Colonic mucosa (tissue), 4 donors: Measurements from ENCODE around the gene C9orf78. TPM values are rescaled to one million over a fixed set of nuclear protein-coding genes. Genes with fewer than 3 reads are reported as not detected.

Source experiments
- DNase-seq: peaks from one replicate; pipeline ENCODE4 v3.0.0-alpha.2; 2020
- H3K27ac ChIP-seq: fragments of 200-600 bp; one replicate; pipeline ENCODE4 v1.8.0; 2021
- H3K27me3 ChIP-seq: fragments of 200-600 bp; one replicate; pipeline ENCODE4 v1.8.0; 2021
- H3K36me3 ChIP-seq: fragments of 200-600 bp; one replicate; pipeline ENCODE4 v1.8.0; 2021
- H3K4me1 ChIP-seq: fragments of 200-600 bp; one replicate; pipeline ENCODE4 v1.8.0; 2021; ENCODE audit warnings: mild to moderate bottlenecking
- H3K4me3 ChIP-seq: fragments of 200-600 bp; one replicate; pipeline ENCODE4 v1.8.0; 2021
- H3K9ac ChIP-seq, 2 donors: one replicate each; pipeline ENCODE4 v1.7.0; 2013; ENCODE audit warnings: control low read depth in 2 of 2, low read depth in 2 of 2, low read length in 2 of 2
- H3K9me3 ChIP-seq: fragments of 200-600 bp; one replicate; pipeline ENCODE4 v1.8.0; 2021
- CTCF ChIP-seq: fragments of 200-600 bp; IDR thresholded peaks from one replicate; pipeline ENCODE4 v1.8.0; 2022; ENCODE audit warnings: antibody characterized with exemption, mild to moderate bottlenecking
- intact Hi-C: fragments of 100-400 bp; cut with DNase I; formaldehyde crosslinking; loops from one replicate; pipeline ENCODE4 v1.14.1; 2022
- total RNA-seq, 2 donors: library from RNA; stranded (reverse); fragmentation: NEBNext Ultra II Directional in 1 of 2; extraction: Animal tissue kit (Norgen Biotek cat#: 25700) in 1 of 2; gene quantifications; one replicate each; pipeline ENCODE4 v1.2.1, GENCODE V29; 2021
- donor health status: healthy.
- donor health status: DM: no; HTN: no; CAD: no.
- donor health status: DM: no; HTN: no; CAD: no.

Gene C9orf78
- total RNA-seq, 2 donors from 2014 or later, result 38.7 to 45.5 TPM

DNA sequence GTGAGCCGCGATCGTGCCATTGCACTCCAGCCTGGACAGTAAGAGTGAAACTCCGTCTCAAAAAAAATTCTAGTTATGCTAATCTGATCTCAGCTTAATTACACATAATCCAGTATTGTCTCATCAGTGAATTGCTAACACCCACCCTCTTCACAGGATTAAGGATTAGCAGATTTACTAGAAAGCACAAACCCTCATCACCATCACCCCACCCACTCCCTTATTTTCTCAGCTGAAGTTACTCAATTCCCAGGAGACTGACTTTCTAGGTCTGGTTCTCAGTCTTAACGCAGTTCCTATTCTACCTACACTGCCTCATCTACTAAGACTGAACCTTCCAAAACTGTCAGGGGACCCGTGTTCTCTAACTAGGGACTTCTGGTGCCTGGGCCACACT lies 23.1 kb downstream of the C9orf78 start:
- no peak for TF ChIP-seq CTCF
- no peak for DNase-seq
- Histone ChIP-seq H3K4me3 (no peak overlapping the region), H3K4me1 (peaks cover 12% of the 10 kb centered on the region), H3K9ac (peak overlapping the region in 1 of 2 donors; percentile 84), H3K36me3 (no peaks in the 10 kb centered on the region), H3K27ac (peak overlapping the region; percentile 79), H3K9me3 (no peaks in the 10 kb centered on the region), H3K27me3 (no peaks in the 10 kb centered on the region)
- intact Hi-C loops, result no loop called here

DNA sequence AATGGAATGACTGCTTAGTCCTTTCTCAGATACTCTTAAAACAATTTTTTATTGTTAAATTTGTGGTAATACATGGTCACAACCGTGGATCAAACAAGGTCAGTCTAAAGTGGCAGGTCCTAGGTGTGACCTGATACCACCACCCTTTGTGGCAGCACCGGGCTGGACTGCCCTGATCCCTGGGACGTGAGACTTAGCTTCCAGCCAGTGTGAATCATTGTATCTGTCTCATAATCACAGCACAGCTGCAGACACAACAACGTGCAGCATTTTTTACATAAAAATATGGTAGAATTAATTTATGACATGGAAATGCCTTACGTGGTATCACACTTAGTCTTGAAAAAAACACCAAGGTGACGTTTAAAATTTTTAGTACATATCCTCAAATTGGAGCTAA lies 24.3 kb downstream of the C9orf78 start:
- H3K9ac ChIP-seq, result peak overlapping the region in 1 of 2 donors; percentile 84
- H3K9me3 ChIP-seq, result no peaks in the 10 kb centered on the region
- peak; percentile 40 for DNase-seq
- no peak overlapping the region for H3K4me3 ChIP-seq
- H3K27me3 ChIP-seq, result no peaks in the 10 kb centered on the region
- intact Hi-C loops, result no loop called here
- no peak for TF ChIP-seq CTCF
- no peaks in the 10 kb centered on the region for H3K36me3 ChIP-seq
- peaks cover 12% of the 10 kb centered on the region for H3K4me1 ChIP-seq
- H3K27ac ChIP-seq, result peak overlapping the region; percentile 79

DNA sequence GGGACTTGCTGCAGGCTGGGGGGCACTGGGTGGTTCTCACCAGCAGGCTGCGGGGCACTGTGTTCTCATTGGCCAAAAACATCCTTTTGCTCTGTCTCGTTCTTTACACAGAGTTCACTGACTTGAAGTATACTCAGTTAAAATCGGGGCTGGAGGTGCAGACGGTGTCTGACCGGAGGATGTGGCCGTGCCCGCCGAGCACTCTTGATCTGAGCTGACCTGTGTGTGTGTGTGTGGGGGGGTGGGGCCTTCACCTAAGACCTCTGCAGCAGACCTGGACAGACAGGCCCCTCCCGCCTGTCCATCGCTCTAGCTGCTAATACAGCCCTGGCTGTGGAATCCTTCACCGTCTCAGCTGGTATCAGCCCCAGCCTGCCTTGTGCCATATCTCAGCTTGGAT lies 25.0 kb downstream of the C9orf78 start:
- H3K36me3 ChIP-seq, result no peaks in the 10 kb centered on the region
- DNase-seq, result no peak
- H3K4me3 ChIP-seq, result no peak overlapping the region
- H3K9me3 ChIP-seq, result no peaks in the 10 kb centered on the region
- TF ChIP-seq CTCF, result no peak
- H3K27ac ChIP-seq, result peak overlapping the region; percentile 79
- H3K9ac ChIP-seq, result no peak overlapping the region
- no peaks in the 10 kb centered on the region for H3K27me3 ChIP-seq
- H3K4me1 ChIP-seq, result peaks cover 15% of the 10 kb centered on the region
- intact Hi-C loops, result no loop called here

GRCh38 chr9:129809346-129809745 lies 25.7 kb downstream of the C9orf78 start:
- no peaks in the 10 kb centered on the region for H3K36me3 ChIP-seq
- intact Hi-C loops, result no loop called here
- no peak for TF ChIP-seq CTCF

GRCh38 chr9:129806061-129806460 lies 29.0 kb downstream of the C9orf78 start:
- H3K9ac ChIP-seq, result peak overlapping the region in 1 of 2 donors; percentile 81
- intact Hi-C loops, result no loop called here
- TF ChIP-seq CTCF, result no peak
- no peaks in the 10 kb centered on the region for H3K27me3 ChIP-seq
- peaks cover 17% of the 10 kb centered on the region for H3K4me1 ChIP-seq
- no peak overlapping the region for H3K4me3 ChIP-seq
- H3K27ac ChIP-seq, result peak overlapping the region; percentile 54
- no peaks in the 10 kb centered on the region for H3K36me3 ChIP-seq
- DNase-seq, result no peak
- no peaks in the 10 kb centered on the region for H3K9me3 ChIP-seq

More at GRCh38 chr9:129809346-129809745, 25.7 kb downstream of the C9orf78 start:
- Histone ChIP-seq H3K27me3 (no peaks in the 10 kb centered on the region), H3K4me1 (peaks cover 17% of the 10 kb centered on the region), H3K9ac (no peak overlapping the region), H3K9me3 (no peaks in the 10 kb centered on the region), H3K27ac (no peak overlapping the region), H3K4me3 (no peak overlapping the region)
- no peak for DNase-seq
